HG03457 (cell line): ENCODE measurements around the gene HNRNPR.
"Not testable (repeated sequence)": the region's sequence is repeated elsewhere in the genome, so short reads cannot be mapped to it uniquely, and the experiment has no call there.

ENCODE experiments used
- ATAC-seq: cut with Tn5 transposase; IDR thresholded peaks from one replicate; pipeline ENCODE4 v1.9.1; 2021; ENCODE audit warnings: moderate number of reproducible peaks; ENCODE audit not compliant: unreplicated experiment

HNRNPR gene

DNA sequence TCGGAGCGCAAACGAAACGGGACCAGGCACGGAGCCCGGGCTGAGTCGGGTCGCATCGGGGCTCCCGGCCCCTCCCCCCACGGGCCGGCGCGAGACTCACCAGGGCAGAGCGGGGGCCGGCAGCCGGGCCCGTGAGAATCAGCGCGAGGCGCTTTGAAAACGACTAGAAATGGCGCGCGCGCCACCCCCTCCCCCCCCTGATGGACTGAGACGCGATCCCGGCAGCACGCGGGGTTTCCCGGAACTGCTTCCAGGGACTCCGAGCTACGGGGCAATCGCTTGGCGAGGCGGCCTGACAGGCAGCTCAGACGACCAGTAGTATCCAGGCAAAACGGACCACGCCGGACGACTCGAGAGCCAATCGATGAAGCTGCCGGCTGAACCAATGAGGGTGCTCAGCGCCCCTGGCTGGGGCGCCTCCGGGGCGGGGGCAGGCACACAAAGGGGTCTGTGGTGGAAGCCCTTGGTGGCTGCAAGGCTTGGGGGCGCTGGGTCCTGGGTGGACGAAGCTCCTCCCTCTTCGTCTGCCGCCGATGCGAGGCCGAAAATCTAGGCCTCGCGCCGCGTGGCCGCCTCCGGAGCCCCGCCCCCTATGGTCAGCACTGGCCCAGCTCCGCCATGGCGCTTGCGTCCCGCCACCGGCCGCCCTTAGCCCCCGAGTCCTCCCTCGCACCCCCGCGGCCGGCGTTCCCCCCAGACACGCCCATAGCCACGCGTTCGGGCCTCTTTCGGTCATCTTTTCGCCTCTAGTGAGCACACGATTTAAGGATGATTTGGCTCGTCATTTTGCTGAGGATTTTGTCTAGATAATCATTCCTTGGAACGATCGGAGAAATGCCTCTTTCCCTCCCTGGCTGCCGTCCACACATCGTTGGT is at the start of gene HNRNPR:
HNRNPR (minus strand) TSS at position 174 of the 876 bp plus-strand sequence. CDS start 3,276 bp downstream, outside the sequence.
- ATAC-seq: peak; percentile 89

DNA sequence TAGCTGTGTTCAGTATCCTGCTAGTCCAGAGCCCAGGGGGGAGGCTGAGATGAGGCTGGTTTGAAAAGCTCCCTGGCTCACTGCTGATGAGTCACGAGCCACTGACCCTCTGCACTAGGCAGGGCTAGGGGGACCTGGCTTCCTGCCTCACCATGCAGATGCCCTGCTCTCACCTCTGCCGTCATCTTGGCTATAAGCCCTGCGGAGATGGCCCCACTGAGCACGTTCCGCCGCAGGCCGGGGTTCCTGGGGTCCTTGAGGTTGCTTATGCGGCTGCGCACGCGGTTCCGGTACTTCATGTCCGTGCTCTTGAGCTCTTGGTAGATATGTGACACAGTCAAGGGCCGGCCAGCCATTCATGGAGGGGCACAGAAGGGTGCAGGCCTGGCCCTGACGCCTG is 49.6 kb upstream of the HNRNPR start:
- ATAC-seq: no peak

DNA sequence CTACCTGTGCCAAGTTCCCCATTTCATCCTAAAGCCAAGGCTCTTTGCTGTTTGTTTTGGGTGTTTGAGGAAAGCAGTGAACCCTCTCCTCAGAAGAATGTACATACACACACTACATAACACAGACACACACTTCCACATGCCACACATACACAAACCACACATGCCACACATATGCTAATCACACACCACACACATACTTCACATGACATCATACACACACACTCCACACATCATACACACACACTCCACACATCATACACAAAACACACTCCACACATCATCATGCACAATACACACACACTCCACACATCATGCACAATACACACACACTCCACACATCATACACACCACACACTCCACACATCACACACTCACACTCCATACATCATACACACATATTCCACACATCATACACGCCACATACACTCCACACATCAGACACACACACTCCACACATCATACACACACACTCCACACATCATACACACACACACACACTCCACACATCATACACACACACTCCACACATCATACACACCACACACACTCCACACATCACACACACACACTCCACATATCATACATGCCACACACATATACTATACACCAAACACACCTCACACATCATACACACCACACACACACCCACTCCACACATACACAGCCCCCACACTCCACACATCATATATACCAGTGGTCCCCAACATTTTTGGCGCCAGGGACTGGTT is 48.2 kb upstream of the HNRNPR start:
- no peak for ATAC-seq

DNA sequence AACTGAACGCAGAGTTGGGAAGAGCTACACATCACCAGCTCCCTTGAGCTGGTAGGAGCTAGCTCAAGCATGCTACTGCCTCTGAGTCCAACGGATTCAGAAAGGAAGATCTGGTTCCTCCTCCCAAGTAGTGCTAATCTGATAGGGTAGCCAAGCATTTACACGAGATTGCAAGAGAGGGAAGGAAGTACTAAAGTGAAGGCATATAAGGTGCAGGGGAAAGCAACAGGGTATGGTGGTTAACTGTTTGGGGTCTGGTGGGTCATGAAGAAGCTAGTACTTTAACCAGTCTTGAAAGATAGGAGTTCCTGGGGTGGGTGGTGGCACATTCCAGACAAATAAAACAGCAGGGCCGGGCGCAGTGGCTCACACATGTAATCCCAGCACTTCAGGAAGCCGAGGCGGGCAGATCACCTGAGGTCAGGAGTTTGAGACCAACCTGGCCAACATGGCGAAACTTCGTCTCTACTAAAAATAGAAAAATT is 45.8 kb upstream of the HNRNPR start:
- ATAC-seq: no peak

DNA sequence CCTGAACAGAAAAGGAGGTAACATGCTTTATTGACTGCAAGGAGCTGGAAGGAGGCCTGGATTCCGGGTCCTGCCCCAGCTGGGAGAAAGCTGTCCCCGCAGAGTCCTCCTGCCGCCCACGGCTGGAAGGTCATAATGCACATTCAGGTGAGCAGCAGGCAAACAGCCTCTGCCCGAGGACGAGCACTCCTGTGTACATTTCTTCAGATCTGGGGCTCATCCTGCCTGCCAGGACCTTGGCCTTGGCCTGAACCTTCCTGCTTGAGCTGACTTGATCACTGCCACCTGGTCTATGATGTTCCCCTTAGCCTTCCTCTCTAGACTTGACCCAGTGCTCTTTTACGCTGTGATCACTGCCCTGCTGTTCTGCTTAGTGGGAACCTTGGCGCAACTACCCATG is 43.4 kb upstream of the HNRNPR start:
- no peak for ATAC-seq

DNA sequence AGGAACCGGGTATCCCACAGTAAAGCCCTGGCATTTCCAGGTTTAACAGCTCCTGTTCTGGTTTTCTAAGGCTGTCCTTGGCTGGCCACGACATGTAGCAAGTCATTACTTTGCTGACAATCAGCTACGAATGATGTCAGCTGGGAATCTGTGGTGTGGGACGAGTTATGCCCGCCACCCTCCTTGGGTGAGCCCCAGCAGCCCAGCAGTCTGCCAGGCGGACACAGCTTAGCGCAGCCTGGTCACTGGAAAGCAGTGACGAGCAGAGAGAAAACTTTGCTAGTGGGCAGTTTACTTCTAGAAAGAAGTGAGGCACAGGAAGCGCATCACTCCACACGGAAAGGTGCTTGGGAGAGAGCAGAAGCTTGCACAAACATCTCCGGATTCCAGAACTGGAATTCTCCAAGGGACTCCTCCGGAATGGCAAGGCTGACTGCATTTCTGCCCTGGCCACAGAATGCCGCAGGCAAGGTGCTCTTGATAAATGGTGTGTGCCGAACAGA is 41.1 kb upstream of the HNRNPR start:
- no peak for ATAC-seq

DNA sequence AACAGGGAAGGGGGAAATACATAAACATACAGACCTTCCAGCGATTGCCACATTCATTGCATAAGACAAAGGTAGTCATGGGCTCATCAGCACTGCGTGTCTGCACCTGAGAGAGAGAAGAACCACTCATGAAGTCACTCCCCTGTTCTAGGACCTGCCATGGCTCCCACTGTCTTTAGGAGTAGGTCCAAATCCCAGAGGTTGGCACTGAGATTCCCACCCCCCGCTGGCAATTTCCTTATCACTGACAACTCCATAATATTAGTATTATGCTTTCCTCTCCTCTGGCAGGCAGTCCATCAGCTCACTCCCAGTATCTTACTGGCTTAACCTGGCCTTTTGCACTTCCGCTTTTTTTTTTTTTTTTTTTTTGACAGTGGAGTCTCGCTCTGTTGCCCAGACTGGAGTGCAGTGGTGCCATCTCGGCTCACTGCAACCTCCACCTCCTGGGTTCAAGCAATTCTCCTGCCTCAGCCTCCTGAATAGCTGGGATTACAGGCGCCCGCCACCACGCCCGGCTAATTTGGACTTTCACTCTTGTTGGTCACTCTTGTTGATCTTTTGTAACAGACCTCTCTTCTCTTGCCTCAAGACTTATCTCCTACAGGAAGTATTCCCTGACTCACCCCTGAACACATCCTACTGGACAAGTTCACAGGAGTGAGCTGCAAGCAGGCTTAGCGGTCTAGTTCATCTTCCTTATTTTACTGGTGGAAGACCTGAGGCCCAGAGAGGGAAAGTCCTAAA is 40.4 kb upstream of the HNRNPR start:
- ATAC-seq: no peak

DNA sequence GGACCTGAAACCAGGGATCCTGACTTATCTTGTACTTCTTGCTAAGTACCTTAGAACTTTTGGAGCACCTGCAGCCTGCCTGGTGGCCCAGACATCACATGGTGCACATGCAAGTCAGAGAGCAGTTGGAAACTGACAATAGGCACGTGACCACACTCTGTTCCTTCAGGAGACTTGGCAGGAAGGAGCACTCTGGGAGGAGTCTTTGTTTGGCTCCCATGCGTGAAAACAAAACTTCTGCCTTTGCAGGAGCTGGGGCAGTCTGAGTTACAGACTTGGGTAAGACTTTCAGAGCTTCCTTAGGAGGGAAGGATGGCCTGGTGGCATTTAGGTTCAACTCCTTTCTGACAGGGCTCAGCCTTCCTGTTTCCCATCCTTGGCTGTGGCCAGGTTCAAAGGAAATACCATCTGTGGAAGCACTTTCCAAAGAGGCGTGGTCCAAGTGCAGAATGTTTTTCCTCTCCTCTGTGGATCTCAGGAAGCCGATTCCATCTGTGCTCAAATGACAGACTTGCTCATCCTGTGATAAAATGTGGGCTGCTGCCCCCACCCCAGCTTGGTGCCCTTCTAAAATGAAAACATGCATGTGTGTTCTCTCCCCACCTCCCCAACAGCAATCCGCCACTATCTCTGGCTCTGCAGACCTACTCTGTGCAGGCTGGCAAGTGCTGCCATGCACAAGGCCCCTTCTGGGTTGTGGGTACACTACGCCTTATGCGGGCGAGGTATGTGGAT is 39.7 kb upstream of the HNRNPR start:
- no peak for ATAC-seq

DNA sequence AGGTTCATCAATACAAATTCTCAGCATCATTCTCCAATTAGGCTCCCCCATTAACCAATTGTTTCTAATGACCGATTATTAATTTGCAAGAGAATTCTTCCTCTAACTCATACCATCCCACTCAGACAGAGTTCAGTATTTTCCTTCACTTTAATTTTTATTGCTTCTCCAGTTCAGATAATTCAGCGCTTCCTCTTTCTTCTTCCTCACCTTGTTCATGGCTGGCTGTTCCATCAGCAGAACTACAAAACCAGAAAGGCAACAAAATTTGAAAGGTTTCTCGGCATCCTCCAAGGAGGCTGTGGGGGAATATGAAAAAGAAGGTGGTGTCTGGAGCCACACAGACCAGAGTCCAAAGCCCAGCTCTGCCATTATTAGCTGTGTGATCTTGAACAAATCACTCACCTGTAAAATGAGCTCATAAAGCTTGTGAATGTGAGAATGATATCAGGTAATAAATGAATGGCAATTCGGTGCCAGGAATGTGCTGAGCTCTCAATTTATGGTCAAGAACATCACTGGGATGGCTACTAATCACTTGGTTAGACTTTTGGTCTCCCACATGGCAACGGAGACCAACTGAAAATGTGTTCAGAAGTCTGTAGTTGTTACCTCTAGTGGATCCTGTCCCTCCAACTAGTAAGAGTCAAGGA is 37.3 kb upstream of the HNRNPR start:
- ATAC-seq: no peak

DNA sequence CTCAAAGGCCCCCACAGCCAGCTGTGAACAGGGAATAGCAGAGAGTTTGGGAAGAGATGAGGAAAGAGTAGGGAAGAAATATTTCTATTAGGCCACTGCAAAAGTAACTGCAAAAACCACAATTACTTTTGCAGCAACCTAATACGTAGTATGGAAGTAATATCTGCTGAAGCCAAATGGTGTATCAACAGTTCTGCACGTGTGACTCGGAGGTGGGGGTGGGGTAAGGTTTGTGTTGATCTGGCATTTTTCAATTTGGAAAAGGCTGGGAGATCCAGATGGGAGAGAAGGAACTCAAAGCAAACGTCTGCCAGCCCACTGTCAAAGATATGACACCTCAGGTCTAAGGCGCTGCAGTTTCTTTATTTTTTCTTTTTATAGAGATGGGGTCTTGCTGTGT is 36.6 kb upstream of the HNRNPR start:
- no peak for ATAC-seq

DNA sequence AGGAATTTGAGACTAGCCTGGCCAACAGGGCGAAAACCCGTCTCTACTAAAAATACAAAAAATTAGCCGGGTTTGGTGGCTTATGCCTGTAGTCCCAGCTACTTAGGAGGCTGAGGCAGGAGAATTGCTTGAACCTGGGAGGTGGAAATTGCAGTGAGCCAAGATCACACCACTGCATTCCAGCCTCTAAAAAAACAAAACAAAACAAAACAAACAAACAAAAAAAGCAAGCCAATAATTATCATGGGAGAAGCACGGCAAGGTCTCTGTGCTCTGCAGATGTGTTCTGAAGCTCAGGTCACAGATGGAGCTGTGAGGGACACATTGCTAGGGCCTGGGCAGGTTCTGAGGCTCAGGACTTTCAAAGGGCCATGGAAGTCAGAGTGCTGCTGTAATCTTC is 36.2 kb upstream of the HNRNPR start:
- ATAC-seq: not testable (repeated sequence)

DNA sequence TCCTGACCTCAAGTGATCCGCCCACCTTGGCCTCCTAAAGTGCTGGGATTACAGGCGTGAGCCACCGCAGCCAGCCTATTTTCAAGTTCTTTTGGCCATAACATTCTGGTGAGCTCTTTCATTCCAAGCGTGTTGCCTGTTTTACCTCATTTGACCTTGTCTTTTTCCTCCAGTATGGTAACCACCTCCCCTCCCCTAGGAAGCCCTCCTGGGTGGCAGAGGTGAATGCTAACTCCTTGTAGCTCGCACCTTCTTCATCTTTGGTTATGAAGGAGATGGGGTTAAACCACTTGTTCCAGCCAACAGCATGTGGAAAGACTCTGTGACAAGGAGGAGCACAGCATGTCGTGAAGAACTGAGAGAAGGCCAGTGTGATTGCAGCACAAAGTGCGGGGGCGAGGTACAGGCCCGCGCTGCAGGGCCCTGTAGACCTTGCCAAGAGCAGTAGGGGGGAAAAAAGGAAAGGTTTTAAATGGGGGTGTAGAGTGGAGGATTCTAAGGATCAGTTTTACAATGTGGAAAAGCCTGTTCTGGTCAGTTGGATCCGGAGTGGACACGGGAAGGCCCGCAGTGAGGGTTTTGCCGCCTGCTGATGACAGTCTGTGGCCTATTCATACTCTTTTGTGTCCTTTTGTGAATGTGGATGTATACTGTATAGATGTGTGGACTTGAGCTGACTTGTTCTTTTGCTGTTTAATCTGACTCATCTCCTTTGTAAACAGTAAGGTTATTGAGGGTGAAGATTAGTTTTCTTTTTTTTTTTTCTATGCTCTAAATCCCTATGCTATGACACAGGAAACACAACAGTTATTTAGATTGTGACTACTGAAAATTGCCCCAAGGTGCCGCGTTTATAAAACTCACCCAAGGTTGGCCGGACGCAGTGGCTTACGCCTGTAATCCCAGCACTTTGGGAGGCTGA is 33.1 kb upstream of the HNRNPR start:
- no peak for ATAC-seq

DNA sequence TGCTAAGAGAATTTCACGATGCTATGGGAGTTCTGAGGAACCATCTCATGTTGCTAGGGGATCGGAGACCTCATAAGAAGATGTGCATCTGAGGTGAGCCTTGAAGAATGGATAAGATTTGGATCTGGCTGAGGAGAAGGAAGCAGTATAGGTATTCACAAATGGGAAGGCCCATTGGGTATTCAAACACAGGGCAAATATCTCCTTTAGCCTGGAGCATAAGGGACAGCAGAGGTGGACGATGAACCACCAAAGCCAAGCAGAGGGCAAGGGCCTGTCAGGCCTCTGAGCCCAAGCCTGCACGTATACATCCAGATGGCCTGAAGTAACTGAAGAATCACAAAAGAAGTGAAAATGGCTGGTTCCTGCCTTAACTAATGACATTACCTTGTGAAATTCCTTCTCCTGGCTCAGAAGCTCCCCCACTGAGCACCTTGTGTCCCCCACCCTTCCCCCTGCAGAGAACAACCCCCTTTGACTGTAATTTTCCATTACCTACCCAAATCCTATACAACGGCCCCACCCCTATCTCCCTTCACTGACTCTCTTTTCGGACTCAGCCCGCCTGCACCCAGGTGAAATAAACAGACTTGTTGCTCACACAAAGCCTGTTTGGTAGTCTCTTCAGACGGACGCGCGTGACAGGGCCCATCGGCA is 30.1 kb upstream of the HNRNPR start:
- not testable (repeated sequence) for ATAC-seq

DNA sequence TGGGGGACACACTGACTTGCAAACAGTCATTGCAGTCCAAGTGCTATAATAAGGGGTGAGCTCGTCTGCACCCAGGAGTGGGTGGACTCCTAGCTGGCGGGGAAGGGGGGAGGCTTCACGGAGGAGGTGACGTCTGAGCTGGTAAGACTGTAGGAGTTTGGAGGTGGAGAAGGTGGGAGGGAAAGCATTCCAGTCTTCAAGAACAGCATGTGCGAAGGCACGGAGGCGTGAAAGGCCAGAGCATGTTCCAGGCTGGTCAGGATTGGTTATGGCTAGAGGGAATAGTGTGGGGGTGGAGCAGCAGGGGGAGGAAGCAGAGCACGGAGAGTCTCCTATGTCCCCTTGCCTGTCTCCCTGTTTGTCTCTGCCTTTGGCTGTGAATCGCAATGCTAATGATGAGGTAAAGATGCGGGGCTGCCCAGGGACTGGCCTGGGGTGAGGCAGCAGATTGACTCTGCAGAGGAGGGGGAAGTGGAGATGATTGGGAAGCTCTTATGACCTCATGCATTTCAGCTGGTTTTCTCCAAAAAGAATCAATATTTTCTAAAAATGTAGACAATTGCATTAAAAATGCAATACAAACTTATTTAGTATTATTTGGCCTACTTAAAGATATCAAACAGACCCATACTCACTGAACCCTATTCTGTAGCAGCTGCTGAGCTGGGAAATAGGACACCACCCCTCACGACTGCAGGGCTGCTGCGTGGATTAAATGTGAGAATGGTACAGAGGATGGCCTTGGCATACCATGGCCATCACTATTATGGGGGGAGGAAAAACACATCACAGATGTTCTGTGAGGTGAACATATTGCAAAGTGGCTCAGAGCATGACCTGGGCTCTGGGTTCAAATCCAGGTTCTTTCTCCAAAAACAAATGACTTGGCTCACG is 28.1 kb upstream of the HNRNPR start:
- no peak for ATAC-seq

DNA sequence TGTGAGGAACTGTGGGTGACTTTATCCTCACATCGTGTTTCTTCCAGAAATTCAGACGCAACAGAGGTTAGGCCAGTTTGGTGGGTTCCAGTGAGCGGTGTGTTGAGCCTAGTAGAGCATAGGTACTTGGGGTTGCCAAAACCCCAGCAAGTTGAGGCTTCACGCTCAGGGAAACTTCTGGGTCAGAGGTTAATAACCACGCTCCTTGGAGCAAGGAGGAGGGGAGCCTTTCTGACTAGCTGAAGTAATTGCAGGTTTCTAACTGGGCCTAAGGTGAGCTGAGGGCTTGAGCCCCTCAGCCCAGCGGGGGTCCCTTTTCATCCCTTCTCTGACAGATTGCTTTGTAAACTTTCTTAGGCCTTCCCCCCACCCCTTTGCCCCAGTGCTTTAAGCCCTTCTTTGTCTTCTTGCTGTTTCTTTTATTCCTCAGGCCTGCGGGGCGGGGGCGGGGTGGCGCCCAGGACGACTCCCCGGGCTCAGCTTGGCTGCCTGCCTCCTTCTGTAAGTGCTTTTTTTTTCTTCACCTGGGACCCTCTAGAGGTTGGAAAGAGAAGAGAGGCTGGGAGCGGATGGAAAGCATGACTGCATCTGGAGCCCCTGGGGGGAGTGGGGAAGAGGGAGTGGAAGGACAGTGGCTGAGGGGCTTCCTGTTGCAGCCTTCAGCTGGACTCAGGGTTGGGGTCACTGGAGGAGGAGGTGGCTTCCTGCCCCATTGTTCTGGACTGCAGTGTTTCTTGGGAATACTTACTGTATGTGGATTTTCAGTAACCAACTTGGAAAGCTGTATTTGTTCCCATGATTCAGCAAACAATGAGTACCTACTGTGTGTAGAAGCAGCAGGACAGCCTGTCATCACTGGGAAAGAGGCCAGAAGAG is 26.9 kb upstream of the HNRNPR start:
- ATAC-seq: no peak

DNA sequence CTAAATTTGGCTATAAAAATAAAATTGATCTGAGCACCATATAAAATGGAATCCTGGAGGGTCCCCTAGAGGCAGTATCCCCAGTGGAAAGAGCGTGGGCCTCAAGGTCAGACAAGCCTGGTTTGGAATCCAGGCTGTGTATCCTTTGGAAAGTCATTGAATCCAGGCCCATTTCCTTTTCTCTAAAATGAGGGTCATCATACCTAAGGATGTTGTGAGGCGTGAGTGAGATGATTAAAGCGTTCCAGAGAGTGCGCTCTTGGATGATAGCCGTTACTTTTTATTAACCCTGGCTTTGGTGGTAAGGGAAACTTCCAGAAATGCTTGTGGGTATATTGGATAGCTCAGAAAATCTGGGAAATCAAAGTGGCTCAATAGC is 26.2 kb upstream of the HNRNPR start:
- no peak for ATAC-seq
